HEK293 (cell line): ENCODE results near the gene MSH5.

Experiments used
- CTCF ChIP-seq: fragments of 450-650 bp; formaldehyde crosslinking; IDR thresholded peaks from 2 replicates; pipeline ENCODE4 v1.5.1; 2016; ENCODE audit warnings: missing biosample characterization, missing genetic modification characterization
- ZNF121 ChIP-seq: fragments of 450-650 bp; formaldehyde crosslinking; IDR thresholded peaks from 2 replicates; pipeline ENCODE4 v1.5.1; 2016; ENCODE audit warnings: missing biosample characterization, missing genetic modification characterization
- ZNF311 ChIP-seq: fragments of 450-650 bp; formaldehyde crosslinking; IDR thresholded peaks from 2 replicates; pipeline ENCODE4 v1.5.1; 2017; ENCODE audit warnings: missing biosample characterization, missing genetic modification characterization, borderline replicate concordance

- TF ChIP-seq CTCF (tag by site-specific recombination) (no peak), ZNF121 (tag by site-specific recombination) (no peak), ZNF311 (tag by site-specific recombination) (no peak)
Observed at GRCh38 chr6:31782126-31782855, 42.5 kb downstream of the MSH5 start.
